Measurements from ENCODE around the gene MPZL1. TPM values are rescaled to one million over a fixed set of nuclear protein-coding genes. Genes with fewer than 3 reads are reported as not detected.
A peak's percentile ranks its signal among the peaks of the same experiment; 100 is the strongest.

Gene MPZL1
- total RNA-seq (10 to 100 TPM; 15.6 to 52.5 (median 25.2) TPM), polyA plus RNA-seq (10 to 100 TPM; 12.8 to 24.0 TPM)
- long read RNA-seq, donor 1, full-length matches to known transcripts, result 25 of 37 reads
- long read RNA-seq, donor 1, partial matches to known transcripts, result 0 of 37 reads
- long read RNA-seq, donor 1, other reads (novel, unspliced or antisense), result 12 of 37 reads
- long read RNA-seq, donor 2, full-length matches to known transcripts, result 36 of 43 reads
- long read RNA-seq, donor 2, partial matches to known transcripts, result 0 of 43 reads
- long read RNA-seq, donor 2, other reads (novel, unspliced or antisense), result 7 of 43 reads
- long read RNA-seq, donor 3, full-length matches to known transcripts, result 82 of 108 reads
- long read RNA-seq, donor 3, partial matches to known transcripts, result 19 of 108 reads
- long read RNA-seq, donor 3, other reads (novel, unspliced or antisense), result 7 of 108 reads

DNA sequence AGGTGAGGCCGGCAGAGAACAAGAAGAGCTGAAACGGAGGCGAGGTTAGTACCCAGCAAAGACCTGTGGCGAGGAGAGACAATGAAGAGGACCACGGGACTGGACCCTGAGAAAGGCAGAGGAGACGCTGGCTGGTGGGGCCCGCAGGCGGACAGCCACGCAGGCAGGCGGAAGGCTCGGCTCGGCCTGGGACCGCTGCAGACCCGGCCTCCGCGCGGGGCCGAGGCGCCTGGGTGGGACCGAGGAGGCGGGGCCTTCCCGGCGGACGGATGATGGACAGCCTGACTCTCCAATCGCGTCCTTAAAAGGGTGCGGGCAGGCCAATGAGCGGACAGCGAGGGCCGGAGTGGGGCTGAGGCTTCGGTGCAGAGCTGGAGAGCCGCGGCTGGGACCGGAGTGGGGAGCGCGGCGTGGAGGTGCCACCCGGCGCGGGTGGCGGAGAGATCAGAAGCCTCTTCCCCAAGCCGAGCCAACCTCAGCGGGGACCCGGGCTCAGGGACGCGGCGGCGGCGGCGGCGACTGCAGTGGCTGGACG lies at the start of gene MPZL1:
TSS of gene MPZL1 (plus strand) at position 366 of the 535 bp plus-strand sequence. CDS start 170 bp downstream, outside the sequence.
- TF ChIP-seq, protein P1, sequence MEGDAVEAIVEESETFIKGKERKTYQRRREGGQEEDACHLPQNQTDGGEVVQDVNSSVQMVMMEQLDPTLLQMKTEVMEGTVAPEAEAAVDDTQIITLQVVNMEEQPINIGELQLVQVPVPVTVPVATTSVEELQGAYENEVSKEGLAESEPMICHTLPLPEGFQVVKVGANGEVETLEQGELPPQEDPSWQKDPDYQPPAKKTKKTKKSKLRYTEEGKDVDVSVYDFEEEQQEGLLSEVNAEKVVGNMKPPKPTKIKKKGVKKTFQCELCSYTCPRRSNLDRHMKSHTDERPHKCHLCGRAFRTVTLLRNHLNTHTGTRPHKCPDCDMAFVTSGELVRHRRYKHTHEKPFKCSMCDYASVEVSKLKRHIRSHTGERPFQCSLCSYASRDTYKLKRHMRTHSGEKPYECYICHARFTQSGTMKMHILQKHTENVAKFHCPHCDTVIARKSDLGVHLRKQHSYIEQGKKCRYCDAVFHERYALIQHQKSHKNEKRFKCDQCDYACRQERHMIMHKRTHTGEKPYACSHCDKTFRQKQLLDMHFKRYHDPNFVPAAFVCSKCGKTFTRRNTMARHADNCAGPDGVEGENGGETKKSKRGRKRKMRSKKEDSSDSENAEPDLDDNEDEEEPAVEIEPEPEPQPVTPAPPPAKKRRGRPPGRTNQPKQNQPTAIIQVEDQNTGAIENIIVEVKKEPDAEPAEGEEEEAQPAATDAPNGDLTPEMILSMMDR (IDR thresholded peaks at IDR 0.05), result no peak
- 0 to 1% methylated on average over 52 of the region's 52 CpGs for WGBS, 2 donors
- intact Hi-C loops (cut with DNase I), result loop anchor here in 9 of 10 donors (2.0 to 10.0 kb wide), 7 partner anchors 81 to 363 kb away; partner anchors contain the start of genes DCAF6 (in 3 of the 9) and MPC2 (in 3 of the 9)
- H3K27me3 ChIP-seq, result no peaks in the 10 kb centered on the region
- no peaks in the 10 kb centered on the region for H3K9me3 ChIP-seq
- DNase-seq, result peak; percentile 96 to 98
- H3K4me1 ChIP-seq, result peaks cover 4 to 49% (median 37%) of the 10 kb centered on the region in 9 donors
- H3K27ac ChIP-seq, result peak within 1 kb of the TSS; percentile 51 to 94 (median 88)
- peak within 1 kb of the TSS; percentile 65 to 99 (median 94) for H3K4me3 ChIP-seq
- H3K36me3 ChIP-seq, result no peaks in the 10 kb centered on the region
- peak; percentile 99 for ATAC-seq

DNA sequence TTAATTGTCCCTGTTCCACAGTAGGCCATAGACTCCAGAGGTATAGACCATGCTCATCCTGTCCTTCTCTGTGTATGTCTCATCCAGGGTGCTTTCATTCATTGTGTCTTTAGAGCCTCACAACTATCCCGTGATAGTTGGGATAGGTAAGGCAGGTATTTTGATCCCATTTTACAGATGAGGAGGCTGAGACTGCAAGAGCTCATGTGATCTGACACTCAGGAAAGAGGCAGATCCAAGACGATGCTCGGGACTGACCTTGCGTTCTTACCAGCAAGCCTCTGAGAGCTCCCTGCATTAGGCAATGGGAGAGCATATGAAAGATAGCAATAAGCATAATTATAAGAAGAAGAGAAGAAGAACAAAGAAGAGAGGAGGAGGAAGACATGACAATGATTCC lies 49.0 kb upstream of the MPZL1 start:
- peaks cover 8 to 72% (median 56%) of the 10 kb centered on the region in 9 donors for H3K4me1 ChIP-seq

DNA sequence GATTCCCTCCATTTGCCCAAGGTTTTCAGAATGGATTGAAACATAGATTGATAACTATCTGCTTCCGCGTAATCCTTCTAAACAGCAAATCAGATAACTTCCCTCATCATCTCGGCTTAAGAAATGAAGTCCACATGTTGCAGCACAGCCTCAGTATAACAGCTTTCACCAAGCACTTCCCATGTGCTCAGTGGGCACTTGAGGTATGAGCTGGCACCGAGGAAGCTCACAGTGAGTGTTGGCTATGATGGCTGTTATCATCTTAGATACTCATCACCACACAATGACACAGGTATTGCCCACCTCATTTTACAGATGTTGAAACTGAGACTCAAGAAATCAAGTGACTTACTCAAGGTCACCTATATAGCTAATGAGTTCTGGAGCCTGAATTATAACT lies 48.5 kb upstream of the MPZL1 start:
- TF ChIP-seq, protein P1 (IDR thresholded peaks at IDR 0.05), result no peak
- Histone ChIP-seq H3K4me1 (peaks cover 8 to 72% (median 54%) of the 10 kb centered on the region in 9 donors), H3K27me3 (no peaks in the 10 kb centered on the region), H3K9me3 (no peaks in the 10 kb centered on the region), H3K27ac (no peak overlapping the region), H3K4me3 (no peak overlapping the region), H3K36me3 (peaks cover 0 to 54% (median 6%) of the 10 kb centered on the region in 9 donors)
- WGBS, 2 donors, result 82 to 90% methylated on average over 4 of the region's 4 CpGs
- ATAC-seq (no peak), DNase-seq (no peak)
- intact Hi-C loops (cut with DNase I), result no loop called here

More for the DNA sequence above, 49.0 kb upstream of the MPZL1 start:
- Histone ChIP-seq H3K36me3 (peaks cover 0 to 53% (median 6%) of the 10 kb centered on the region in 9 donors), H3K27me3 (no peaks in the 10 kb centered on the region), H3K4me3 (no peak overlapping the region), H3K27ac (no peak overlapping the region), H3K9me3 (no peaks in the 10 kb centered on the region)
- DNase-seq, result no peak
- 69 to 82% methylated on average over 4 of the region's 4 CpGs for WGBS, 2 donors
- intact Hi-C loops (cut with DNase I), result no loop called here
- TF ChIP-seq, protein P1 (IDR thresholded peaks at IDR 0.05), result no peak
- ATAC-seq, result no peak

DNA sequence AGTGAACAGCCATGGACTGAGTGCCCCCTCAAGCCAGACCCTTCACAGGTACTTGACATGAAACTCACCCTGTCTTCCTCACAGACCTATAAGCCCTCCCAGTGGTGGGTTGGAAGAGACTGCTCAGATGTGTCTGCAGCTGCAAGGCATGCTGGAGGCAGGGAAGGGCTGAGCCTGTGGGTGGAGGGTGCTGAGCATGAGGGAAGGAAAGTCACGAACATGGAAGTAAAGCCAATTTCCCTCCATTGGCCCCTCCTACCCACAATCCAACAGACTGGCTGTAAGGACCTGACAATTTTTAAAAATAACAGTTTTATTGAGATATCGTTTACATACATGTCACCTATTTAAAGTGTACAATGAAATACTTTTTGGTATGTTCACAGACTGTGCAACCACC lies 47.6 kb upstream of the MPZL1 start:
- ATAC-seq (no peak), DNase-seq (no peak)
- no peaks in the 10 kb centered on the region for H3K9me3 ChIP-seq
- intact Hi-C loops (cut with DNase I), result no loop called here
- H3K27ac ChIP-seq, result no peak overlapping the region
- TF ChIP-seq, protein P1 (IDR thresholded peaks at IDR 0.05), result no peak
- no peak overlapping the region for H3K4me3 ChIP-seq
- peaks cover 8 to 72% (median 50%) of the 10 kb centered on the region in 9 donors for H3K4me1 ChIP-seq
- WGBS, 2 donors, result 70 to 85% methylated on average over 2 of the region's 2 CpGs
- H3K27me3 ChIP-seq, result no peaks in the 10 kb centered on the region
- peaks cover 0 to 54% (median 6%) of the 10 kb centered on the region in 9 donors for H3K36me3 ChIP-seq
